ENCODE data around the gene DENND1A.

- TF ChIP-seq CTCF (IDR thresholded peaks at IDR 0.05; ENCODE audit: insufficient read depth, low read depth, low read length): peak; percentile 86
- TF ChIP-seq EZH2 (IDR thresholded peaks at IDR 0.05; ENCODE audit: insufficient read depth, low read length): no peak
Measured at GRCh38 chr9:123349691-123350480, 580.0 kb downstream of the DENND1A start.

Measured in astrocyte (in vitro differentiated cells and primary cell).